Measurements from ENCODE around the gene EGR2.

- TF ChIP-seq, protein P1, sequence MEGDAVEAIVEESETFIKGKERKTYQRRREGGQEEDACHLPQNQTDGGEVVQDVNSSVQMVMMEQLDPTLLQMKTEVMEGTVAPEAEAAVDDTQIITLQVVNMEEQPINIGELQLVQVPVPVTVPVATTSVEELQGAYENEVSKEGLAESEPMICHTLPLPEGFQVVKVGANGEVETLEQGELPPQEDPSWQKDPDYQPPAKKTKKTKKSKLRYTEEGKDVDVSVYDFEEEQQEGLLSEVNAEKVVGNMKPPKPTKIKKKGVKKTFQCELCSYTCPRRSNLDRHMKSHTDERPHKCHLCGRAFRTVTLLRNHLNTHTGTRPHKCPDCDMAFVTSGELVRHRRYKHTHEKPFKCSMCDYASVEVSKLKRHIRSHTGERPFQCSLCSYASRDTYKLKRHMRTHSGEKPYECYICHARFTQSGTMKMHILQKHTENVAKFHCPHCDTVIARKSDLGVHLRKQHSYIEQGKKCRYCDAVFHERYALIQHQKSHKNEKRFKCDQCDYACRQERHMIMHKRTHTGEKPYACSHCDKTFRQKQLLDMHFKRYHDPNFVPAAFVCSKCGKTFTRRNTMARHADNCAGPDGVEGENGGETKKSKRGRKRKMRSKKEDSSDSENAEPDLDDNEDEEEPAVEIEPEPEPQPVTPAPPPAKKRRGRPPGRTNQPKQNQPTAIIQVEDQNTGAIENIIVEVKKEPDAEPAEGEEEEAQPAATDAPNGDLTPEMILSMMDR (IDR thresholded peaks at IDR 0.05) = no peak
- TF ChIP-seq POLR2A (IDR thresholded peaks at IDR 0.05) = no peak
Observed at GRCh38 chr10:62826273-62826672, 10.1 kb upstream of the EGR2 start.

All from testis (tissue), 2 donors.